Measurements from ENCODE around the gene COL9A3. TPM values are rescaled to one million over a fixed set of nuclear protein-coding genes. Genes with fewer than 3 reads are reported as not detected.

COL9A3 gene
- total RNA-seq, 1 donor from 2014 or later: 8.9 TPM

DNA sequence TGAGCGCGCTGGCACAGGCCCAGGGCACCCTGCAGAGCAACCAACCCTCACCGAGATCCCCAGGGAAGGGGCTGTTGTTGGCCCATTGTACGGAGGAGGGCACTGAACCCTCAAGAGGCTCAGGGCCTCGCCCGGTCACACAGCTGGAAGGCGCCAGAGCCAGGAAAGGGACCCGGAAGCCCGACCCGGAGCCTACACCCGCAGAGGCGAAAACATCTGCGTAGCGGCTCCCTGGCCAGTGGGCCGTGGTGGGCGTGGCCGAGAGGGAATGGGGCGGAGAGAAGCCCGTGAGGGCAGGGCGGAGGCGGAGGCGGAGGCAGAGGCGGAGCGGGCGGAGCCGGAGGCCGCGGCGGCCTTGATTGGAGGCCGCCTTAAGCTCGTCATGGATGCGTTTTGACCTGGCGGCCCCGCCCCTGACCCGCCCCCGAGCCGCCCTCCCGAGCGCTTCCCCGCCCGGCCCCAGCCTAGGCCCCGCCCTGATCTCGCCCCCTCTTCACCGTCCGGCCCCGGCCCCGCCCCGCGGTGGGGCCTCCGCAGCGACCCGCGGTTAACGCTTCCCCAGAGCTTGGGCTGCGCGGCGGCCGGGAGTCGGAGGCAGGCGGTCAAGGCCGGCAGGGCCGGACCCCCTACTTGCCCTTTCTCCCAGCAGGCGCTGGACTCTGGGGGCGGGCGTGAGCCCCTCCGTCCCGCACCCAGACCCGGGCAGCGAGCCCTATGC, 22.7 kb upstream of the COL9A3 start:
- H3K9me3 Mint-ChIP-seq (ENCODE audit: low read depth): no peaks in the 10 kb centered on the region
- H3K36me3 Mint-ChIP-seq (ENCODE audit: low read depth): peaks cover 9% of the 10 kb centered on the region
- DNase-seq (ENCODE audit: low spot score): no peak
- TF ChIP-seq, protein P1, sequence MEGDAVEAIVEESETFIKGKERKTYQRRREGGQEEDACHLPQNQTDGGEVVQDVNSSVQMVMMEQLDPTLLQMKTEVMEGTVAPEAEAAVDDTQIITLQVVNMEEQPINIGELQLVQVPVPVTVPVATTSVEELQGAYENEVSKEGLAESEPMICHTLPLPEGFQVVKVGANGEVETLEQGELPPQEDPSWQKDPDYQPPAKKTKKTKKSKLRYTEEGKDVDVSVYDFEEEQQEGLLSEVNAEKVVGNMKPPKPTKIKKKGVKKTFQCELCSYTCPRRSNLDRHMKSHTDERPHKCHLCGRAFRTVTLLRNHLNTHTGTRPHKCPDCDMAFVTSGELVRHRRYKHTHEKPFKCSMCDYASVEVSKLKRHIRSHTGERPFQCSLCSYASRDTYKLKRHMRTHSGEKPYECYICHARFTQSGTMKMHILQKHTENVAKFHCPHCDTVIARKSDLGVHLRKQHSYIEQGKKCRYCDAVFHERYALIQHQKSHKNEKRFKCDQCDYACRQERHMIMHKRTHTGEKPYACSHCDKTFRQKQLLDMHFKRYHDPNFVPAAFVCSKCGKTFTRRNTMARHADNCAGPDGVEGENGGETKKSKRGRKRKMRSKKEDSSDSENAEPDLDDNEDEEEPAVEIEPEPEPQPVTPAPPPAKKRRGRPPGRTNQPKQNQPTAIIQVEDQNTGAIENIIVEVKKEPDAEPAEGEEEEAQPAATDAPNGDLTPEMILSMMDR (IDR thresholded peaks at IDR 0.05): no peak
- H3K4me1 Mint-ChIP-seq (ENCODE audit: low read depth): peaks cover 45% of the 10 kb centered on the region
- H3K4me3 Mint-ChIP-seq (ENCODE audit: unreplicated experiment): peak overlapping the region; percentile 73
- H3K27me3 Mint-ChIP-seq (ENCODE audit: low read depth): no peaks in the 10 kb centered on the region
- peak overlapping the region; percentile 86 for H3K27ac Mint-ChIP-seq (ENCODE audit: unreplicated experiment)

DNA sequence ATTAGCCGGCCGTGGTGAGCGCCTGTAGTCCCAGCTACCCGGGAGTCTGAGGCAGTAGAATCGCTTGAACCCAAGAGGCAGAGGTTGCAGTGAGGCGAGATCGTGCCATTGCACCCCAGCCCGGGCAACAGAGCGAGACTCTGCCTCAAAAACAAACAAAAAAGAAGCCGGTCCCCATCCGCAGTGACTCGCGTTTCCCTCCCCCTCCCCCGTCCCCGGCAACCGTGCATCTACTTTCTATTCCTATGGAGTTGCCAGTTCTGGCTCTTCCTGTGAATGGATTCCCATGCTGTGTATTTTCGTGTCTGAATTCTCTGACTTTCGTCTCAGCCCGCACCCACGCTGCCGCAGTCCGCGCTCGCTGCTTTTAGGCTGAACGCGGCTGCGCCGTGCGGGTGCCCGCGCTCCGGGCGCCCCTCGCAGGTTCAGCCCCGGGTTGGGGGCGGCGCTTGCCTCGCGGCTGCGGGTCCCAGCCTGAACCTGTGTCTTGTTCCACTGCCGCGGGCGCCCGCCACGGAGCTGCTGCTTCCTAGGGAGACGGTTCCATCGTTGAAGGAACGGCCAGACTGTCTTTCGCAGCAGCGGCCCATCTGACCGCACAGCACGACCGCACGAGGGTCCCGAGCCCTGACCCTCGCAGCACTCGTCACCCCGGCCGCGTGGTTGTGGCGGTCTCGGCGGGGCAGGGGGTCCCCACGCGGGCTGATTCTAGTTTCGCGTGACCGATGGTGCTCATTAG, 21.7 kb upstream of the COL9A3 start:
- TF ChIP-seq, protein P1 (IDR thresholded peaks at IDR 0.05): no peak
- Mint-ChIP-seq H3K4me1 (ENCODE audit: low read depth) (peaks cover 45% of the 10 kb centered on the region), H3K27me3 (ENCODE audit: low read depth) (no peaks in the 10 kb centered on the region), H3K9me3 (ENCODE audit: low read depth) (no peaks in the 10 kb centered on the region), H3K4me3 (ENCODE audit: unreplicated experiment) (peak overlapping the region; percentile 73), H3K36me3 (ENCODE audit: low read depth) (peaks cover 14% of the 10 kb centered on the region), H3K27ac (ENCODE audit: unreplicated experiment) (peak overlapping the region; percentile 86)
- no peak for DNase-seq (ENCODE audit: low spot score)

DNA sequence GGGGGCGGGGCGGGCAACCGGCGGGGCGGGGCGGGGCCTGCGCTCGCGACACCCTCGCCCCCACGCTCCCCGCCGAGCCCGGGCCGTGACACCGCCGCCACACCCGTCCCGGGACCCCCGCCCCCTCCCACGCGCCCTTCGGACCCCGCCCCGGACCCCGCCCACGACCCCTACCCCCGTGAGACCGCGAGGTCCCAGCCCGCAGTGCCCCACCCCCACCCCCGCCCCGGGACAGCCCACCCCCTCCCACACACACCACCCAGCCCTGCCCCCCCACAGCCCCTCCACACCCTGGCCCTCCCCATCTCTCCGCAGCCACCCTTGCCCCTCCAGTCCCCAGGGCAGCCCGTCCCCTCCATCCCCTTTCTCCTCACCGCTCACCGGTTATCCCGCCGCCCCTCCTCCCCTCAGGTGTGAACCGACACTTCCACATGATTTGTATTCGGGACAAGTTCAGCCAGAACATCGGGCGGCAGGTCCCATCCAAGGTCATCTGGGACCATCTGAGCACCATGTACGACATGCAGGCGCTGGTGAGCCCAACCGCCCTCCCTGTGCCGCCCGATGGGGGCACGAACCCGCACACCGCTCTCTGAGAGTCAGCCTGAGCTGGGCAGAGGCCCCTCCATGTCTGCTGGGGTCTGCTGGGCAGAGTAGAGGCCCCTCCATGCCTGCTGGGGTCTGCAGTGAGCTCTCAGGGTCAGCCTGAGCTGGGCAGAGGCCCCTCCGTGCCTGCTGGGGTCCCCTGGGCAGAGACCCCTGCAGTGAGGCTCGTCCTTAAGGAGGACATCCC, 20.0 kb upstream of the COL9A3 start:
- DNase-seq (ENCODE audit: low spot score): no peak
- Mint-ChIP-seq H3K9me3 (ENCODE audit: low read depth) (no peaks in the 10 kb centered on the region), H3K36me3 (ENCODE audit: low read depth) (peaks cover 15% of the 10 kb centered on the region), H3K4me3 (ENCODE audit: unreplicated experiment) (peak overlapping the region; percentile 81), H3K4me1 (ENCODE audit: low read depth) (peaks cover 36% of the 10 kb centered on the region), H3K27me3 (ENCODE audit: low read depth) (no peaks in the 10 kb centered on the region), H3K27ac (ENCODE audit: unreplicated experiment) (peak overlapping the region; percentile 8)
- TF ChIP-seq, protein P1 (IDR thresholded peaks at IDR 0.05): no peak

DNA sequence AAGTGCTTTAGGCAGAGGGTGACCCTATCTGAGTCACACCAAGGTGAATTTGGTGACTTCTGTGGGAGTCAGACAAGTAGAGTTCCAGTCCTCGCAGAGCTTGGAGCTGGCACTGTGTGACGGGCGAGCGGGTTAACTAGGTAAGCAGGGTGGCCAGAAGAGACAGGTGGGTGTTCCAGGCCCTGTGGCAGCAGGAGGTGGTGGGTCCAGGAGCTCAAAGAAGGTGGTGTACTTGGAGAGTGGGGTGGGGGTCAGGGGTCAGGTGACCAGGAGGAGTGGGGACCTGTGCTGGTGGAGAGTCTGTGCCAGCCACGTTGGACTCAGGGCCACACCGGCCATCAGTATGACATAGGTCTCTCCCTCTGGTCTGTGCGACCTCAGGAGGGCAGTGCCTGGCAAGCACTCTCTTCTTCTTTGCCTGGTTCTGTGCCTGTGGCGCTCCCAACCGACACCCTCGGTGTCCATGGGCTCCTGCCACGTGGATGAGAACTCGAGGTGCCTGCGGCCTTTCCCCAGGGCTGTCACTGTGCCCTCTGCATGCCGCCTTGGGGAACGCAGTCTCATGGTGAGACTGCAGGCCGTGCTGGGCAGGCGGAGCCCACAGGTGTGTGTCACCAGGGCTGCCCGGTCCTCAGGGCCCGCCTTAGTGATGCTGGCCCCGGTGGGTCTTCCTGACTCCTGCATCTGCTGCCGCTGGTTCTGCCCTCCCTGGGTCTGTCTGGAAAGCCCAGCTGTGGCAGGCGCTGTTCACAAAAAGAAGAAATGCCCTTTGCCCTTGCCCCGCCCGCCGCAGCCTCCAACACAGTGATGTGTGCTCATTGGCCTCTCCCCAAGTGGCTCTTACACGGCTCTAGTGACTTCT, 18.9 kb upstream of the COL9A3 start:
- DNase-seq (ENCODE audit: low spot score): no peak
- TF ChIP-seq, protein P1 (IDR thresholded peaks at IDR 0.05): no peak
- Mint-ChIP-seq H3K27ac (ENCODE audit: unreplicated experiment) (no peak overlapping the region), H3K4me1 (ENCODE audit: low read depth) (peaks cover 26% of the 10 kb centered on the region), H3K4me3 (ENCODE audit: unreplicated experiment) (peak overlapping the region; percentile 81), H3K27me3 (ENCODE audit: low read depth) (no peaks in the 10 kb centered on the region), H3K9me3 (ENCODE audit: low read depth) (no peaks in the 10 kb centered on the region), H3K36me3 (ENCODE audit: low read depth) (peaks cover 15% of the 10 kb centered on the region)

All from chondrocyte (in vitro differentiated cells).